HG03378 (cell line): ENCODE measurements around the gene TRMT44.

ENCODE experiments used
- ATAC-seq: cut with Tn5 transposase; IDR thresholded peaks from one replicate; pipeline ENCODE4 v1.9.1; 2021; ENCODE audit warnings: mild to moderate bottlenecking, moderate library complexity; ENCODE audit not compliant: unreplicated experiment

Gene TRMT44

DNA sequence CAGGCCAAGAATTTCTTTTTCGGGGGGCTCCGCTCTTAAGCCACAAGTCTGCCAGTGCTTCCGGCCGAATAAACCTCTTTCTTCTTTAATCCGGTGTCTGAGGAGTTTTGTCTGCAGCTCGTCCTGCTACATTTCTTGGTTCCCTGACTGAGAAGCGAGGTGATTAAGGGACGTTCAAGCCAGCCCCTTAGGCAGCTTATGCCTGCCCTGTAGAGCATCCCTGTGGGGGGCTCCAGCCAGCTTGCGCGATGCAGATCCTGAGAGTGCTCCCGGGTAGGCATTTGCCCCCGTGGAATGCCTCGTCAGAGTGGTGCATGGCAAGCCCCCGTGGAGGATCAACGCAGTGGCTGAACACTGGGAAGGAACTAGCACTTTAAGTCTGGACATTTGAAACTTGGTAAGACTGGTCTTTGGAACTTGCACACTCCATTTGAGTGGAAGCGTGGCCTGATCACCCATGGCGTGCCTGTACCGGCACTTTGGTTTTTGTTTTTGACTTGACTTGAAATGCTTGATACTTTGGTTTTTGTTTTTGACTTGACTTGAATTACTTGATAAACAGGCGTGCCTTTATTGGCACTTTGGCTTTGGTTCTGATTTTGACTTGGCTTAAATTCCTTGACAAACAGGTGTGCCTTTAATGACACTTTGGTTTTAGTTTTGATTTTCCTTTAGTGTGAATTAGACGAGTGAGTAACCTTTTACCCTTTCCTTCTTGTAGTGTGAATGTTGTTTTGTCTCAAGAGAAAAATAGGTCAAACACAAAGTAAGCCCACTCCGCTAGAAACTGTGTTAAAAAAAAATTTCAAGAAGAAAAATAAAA is 6.1 kb upstream of the TRMT44 start:
- no peak for ATAC-seq

DNA sequence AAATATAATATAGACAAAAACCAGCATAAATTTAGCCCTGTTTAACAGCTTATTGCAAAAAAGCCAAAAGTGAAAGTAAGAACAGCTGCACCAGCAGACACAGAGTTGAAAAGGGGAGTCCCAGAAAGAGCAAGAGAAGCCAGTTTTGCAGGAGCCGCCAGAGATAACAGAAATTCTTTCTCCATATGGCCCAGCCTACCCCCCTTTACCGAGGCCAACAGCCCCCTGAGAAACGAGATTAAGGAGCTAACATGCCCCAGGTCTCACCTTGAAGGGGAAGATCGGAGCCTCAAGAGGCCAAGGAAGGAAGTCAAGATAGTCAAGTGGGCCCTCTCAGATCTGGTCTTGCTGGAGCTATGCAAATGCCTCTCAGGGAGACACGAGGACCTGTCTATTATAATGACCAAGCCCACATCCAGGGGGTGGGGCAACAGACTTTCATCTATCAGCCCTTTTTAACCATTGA is 4.9 kb upstream of the TRMT44 start:
- peak; percentile 64 for ATAC-seq

DNA sequence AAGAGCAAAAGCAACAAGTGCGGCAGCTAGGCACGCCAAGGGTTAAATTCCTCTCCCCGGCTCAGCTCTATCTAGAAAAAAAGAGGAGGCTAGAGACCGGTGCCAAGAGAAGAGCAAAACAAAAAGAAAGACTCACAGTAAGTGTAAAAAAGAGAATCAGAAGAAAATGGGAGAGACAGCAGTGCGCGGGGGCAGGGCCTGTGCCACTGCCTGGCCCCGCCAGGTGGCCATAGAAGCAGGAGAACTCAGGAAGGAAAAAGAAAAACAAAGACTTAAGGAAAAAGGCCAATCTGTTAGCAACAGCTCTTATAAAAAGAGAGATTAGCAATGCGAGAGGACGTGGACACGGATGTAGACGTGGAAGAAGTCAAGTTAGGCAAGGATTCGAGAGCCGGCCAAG is 3.3 kb upstream of the TRMT44 start:
- ATAC-seq: no peak

DNA sequence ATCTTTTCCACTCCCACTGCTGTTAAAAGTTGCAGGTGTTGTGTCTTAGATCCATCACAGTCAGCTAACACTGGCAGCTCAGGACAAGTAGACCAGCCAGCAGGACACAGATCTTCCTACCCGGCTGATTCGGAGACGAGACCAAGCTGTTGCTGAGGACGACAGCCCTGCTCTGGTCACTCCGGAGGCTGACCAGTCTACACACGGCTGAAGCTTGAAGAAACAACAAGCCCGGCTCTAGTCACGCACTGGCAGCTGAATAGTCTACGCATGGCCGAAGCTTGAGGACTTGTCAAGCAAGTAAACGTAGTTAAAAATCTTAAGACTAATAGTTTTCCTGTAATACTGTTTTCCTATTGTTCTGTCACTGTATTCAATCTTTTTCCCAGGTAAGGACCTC is 1.8 kb upstream of the TRMT44 start:
- ATAC-seq: no peak

DNA sequence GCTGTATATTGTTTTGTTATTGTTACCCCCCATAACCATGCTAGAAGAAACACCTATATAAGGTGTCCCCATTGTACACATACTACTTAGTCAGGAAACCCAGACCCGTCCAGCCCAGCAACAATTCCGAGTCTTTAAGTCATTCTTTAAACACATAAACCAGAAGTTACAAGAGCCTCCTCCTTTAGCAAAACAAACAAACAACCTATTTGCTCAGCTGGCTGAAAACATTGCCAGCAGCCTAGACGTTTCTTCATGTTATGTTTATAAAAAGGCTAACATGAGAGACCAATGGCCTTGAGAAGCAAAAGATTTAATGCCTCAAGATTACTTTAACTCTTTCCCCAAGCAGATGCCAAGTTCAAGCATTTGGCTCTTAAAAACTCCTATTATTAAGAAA is 1.4 kb upstream of the TRMT44 start:
- no peak for ATAC-seq

DNA sequence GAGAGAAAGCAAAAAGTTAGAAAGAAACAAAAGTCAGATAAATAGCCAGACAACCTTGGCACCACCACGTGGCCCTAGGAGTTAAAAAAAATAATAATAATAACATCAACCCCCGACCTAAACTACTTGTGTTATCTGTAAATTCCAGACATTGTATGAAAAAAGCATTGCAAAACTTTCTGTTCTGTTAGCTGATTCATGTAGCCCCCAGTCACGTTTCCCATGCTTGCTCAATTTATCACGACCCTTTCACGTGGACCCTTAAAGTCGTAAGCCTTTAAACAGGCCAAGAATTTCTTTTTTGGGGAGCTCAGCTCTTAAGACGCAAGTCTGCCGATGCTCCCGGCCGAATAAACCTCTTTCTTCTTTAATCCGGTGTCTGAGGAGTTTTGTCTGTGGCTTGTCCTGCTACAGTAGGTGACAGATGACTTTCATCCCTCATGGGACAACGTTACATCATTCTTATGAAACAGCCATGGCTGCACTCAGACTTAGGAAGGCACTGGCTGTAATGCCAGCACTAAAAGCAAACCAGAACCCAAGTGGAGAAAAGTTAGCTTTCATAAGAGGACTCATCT is 574 bp upstream of the TRMT44 start:
- peak; percentile 24 for ATAC-seq

DNA sequence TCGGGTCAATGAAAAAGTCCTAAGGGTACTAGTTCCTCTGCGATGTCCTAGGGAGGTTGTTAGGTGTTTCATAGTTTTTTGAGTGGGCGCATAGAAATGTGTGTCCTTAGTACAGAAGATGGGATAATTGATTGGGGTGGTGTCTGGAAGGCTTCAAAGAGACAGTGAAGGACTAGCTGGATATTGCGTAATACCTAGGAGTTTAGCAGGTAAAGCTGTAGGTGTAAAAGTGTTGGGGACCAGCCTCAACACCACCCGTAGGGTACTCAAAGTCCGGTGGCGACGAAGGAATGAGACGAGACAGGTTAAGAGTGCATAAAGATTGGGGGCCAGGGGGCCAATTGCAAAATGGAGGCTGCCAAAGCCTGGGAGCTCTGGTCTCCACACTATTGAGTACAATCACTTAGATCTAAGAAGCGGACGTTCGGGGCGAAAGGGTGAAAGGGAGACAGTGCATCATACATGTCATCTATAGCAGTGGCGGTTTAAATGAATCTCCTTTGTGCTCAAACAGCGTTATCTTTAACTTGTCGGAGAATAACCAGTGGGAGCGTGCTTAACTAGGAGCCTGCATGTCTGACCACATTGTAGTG is 1.0 kb downstream of the TRMT44 start:
- no peak for ATAC-seq

DNA sequence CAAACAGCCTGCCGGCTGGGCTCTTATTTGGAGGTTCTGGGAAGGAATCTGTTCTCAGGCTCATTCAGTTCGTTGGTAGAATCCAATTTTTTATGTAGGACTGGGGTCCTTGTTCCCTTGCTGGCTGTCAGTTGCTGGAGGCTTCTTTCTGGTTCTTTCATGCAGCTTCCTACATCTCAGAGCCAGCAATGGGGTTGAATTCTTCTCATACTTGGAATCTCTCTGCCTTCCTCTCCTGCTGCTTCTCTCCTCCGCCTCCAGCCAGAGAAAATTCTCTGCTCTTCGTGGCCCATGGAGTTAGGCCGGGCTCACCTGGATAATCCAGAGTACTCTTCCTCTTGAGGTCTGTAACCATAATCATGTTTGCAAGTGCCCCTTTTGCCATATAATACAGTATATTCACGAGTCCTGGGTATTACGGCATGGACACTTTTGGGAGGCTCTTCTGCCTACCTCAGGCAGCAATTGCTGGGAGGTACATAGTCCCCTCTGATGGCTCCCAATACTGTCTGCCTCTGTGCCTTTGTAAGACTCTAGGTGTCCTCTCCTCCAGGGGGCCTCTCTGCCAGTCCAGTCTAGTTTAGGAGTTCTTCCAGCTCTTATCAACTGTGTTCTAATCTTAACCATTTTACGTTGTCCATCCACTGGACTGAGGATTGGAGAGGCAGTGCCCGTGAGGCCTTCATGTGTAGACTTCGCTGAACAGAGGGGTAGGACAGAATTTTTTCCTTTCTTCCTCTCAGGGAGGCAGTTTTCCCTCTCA is 2.2 kb downstream of the TRMT44 start:
- ATAC-seq: no peak

DNA sequence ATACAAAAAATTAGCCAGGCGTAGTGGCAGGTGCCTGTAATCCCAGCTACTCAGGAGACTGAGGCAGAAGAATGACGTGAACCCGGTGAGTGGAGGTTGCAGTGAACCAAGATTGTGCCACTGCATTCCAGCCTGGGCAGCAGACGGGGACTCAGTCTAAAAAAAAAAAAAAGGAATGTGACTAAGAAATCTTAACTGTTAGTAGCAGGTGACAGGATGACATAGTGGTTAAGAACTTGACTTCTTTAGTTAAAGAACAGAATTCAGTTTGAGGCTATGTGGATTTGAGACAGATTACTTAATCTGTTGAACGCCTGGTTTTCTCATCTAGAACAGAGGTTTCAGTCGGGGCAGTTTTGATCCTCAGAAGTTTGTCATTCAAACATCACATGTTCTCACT is 3.2 kb downstream of the TRMT44 start:
- ATAC-seq: no peak

DNA sequence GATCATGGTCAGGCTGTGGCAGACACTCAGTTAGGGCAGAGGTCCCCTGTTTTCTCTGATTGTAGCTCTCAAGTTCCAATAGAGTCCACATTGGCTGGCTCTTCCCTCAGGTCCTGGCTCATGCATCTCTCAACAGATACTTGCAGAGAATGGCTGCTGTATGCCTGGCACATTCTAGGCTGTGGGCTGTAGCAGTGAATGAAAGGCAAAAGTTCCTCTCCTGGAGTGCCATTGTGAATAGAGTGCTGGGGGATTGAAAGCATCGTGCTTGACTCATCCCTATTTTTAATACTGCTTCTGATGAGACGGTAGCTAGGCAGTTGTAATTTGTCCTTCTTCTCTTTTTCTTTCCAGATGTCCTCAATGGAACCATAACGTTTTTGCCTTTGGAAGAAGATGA is 5.5 kb downstream of the TRMT44 start:
- ATAC-seq: no peak

DNA sequence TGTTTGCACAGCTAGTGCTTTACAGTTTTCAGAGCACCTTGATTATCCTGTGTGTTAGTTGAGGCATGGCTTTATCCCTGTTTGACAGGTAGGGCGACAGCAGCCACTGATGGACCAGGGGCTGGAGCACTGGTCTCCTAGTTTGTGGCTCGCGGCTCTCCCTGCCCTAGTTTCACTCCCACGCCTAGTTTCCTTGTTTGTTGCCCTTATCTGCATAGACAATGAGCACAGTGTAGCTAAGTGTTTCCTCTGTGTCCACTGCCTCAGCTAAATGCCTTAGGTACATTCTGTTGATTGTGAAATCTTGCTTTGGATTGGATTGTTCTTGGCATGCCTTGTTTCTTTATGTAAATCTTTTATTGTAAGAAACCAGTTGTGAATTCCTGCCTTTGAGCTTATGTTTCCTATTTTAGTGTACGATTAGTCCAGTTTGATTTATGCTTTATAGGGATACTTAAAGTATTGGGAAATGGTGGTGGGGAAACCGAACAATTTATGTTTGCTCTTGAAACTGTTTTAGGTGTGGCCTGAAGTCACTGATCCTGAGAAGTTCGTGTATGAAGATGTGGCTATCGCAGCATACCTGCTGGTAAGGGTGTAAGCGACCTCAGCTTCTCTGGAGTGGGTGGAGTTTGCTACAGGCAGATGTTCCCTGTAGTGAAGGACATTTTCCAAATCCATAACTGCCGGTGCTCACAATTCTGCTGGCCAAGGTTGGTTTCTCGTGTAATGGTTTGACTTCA is 11.0 kb downstream of the TRMT44 start:
- no peak for ATAC-seq

DNA sequence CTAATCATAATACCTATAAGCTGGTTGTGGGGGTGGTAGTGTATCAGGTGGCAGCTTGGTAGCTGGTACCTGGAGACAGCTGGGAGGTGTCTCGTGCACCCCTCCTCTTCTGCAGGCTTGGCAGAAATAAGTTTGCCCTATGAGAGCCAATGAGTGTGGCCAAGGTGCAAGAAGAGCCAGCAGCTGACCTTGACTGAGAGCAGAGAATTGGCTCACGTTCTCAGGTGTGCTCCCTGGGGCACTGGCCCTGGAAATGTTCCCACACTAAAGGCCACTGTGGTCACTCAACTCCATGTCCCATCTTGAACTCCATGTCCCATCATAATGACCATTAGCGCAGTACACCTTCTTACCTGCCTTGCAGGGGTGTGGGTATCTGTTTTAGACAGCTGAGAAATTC is 13.4 kb downstream of the TRMT44 start:
- ATAC-seq: no peak

DNA sequence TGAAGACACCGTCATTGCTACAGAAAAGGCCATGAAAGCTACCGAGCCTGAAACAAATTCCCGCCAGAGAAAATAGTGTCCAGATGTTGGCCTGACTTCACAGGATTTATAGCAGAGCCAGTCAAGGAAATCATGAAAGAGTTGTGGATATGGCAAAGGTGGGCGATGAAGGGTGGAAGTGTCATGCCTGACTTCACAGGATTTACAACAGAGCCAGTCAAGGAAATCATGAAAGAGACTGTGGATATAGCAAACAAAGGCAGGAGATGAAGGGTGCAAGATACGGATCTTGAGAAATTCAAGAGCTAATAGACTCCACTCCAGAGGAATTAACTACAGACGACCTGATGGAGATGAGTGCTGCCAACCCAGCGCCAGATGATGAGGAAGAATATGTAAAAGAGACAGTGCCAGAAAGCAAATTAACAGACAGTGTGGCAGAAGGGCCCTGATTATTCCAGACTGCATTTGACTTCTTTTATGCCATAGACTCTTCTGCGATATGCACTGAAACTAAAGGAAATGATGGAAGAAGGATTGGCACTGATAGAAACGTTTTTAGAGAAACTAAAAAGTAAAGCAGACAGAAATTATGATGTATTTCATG is 17.2 kb downstream of the TRMT44 start:
- no peak for ATAC-seq

DNA sequence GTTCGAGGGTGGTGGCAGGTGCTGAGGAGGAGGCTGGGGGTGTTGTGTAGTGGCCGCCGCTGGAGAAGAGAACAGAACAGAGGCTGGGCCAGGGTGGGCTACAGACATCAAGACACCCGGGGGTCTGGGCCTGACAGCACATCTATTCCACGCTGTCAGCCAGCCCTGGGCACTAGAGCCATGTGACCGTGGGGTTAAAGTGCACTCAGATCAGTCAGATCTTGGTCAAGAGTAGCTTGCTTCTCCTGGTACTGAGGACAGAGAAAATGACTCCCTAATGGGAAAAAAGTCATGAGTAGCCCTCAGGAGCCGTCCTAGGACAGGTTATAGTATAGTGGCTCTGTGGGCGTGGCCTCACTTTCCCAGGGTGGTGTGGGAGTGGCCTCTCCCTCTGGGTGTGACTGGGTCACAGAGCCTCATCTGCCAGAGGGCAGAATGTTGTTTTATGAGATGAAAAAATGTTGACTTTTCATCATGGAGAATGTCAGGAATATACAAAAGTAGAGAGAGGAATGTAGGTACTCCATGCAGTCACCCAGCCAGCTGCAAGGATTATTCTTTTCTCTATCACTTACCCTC is 19.4 kb downstream of the TRMT44 start:
- ATAC-seq: no peak

DNA sequence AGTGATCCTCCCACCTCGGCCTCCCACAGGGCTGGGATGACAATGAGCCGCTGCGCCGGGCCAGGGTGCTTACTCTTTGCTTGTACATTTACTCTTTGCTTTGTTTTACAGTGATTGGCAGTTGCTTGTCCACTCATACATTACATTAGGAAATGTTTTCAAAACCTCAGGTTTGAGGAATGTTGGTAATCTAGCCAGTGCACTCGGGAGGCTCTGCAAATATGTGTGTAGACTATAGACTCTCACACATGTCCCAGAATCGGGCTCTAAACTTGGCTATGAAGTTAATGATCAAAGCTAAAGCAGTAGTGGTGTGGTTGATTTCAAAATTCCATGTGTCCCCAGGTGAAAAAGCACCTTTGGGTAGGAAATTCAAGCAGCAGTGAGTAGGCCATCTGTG is 20.5 kb downstream of the TRMT44 start:
- ATAC-seq: no peak

DNA sequence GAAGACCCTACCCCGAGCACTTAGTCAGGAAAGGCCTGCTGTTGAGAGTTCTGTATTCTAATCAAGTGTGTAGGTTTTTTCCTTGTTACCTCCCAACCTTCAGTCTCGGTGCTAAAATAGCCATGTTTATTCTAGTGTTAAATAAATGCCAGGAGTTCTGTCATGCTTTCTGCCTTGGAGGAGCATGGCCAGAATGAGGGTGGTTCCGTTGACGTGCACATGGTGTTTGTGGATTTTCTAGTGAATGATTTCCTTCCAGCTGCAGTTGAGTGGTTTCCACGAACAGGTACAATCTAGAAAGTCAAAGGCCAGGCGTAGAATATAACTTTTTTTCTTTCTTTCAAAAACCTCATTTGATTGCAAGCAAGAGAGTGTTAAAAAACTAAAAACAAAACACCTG is 21.0 kb downstream of the TRMT44 start:
- ATAC-seq: no peak

DNA sequence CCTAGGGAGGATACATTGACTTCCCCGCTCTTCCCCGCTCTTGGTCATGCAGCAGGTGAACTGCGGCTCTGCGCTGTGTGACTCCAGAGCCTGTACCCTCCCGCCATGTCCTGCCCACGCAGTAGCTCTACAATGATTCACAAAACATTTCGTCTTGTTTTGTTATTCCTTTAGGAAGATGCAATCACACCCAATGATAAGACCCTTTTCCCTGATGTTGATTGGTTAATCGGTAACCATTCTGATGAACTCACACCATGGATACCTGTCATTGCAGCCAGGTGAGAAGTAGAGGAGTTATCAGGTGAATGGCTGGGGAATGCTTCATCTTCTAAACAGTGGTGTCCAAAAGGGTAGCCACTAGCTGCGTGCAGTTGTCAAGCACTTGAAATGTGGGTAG is 23.2 kb downstream of the TRMT44 start:
- ATAC-seq: no peak

DNA sequence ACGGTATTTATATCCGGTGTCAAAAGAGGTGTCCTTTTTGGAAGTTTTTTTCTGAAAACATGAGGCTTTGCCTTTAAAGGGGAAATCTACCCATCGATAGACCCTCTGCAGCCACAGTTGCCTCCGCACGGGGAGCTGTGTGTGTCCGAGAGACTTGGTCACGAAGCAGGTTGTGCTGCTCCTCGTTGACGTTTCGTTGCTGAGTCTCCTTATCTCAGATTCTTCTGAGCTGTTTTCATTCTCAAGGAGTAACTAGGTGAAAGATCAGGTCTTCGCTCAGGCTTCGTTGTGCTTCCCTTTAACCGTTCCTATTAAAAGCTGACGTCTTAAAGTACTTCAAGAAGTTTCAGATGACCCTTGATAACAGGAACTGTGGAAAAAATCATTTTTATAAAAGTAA is 23.8 kb downstream of the TRMT44 start:
- no peak for ATAC-seq

DNA sequence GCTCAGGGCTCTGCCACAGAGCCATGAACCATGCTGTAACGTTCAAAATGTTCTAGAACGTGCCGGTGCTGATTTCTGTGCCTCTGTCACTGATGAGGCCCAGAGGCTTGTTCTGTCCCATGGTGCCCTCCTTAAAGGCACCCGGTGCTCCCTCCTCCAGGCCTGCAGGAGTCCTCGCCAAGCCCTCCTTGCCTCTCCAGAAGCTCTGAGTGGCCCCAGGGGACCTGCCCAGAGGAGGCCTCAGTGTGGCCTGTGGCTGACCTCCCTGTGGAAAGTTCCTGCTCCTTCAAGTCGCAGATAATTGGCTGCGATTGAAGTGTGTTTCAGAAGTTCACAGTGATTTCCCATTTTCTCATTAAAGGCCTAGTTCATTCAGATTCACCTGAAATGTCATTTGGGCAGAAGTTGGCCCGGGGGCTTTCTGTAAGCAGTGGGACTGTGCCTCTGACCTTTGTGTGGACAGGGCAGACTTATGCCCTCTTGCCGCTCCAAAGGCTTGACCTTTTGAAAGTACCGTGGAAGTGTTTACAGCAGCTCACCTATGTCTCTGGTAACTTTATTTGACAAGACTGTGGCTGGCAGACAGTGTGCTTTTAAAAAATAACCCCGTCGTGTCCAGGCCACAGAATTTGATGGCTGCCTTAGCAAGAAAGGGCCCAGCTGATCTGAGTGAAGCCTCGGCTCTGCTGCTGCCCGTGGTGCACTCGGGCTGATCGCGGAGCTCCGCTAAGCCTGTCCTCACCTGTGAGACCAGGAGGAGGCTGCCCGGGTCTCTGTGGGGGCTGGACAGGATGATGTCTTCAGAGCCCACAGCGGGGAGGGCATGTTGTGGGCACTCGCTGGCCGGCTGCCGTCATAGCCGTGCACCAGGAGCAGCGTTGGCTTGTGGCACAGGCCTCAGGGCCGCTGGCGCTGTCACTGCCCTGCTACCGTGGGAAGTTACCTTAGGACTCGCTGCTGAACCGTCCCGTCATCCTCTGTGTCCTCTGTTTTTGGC is 25.3 kb downstream of the TRMT44 start:
- no peak for ATAC-seq
